HG03066 (cell line): Measurements from ENCODE around the gene DCDC2.
"Not testable (repeated sequence)": the region's sequence is repeated elsewhere in the genome, so short reads cannot be mapped to it uniquely, and the experiment has no call there.

Experiments used
- ATAC-seq: cut with Tn5 transposase; IDR thresholded peaks from one replicate; pipeline ENCODE4 v1.9.1; 2021; ENCODE audit warnings: low read depth; ENCODE audit not compliant: unreplicated experiment

Gene DCDC2

GRCh38 chr6:24157886-24158285 is 200.0 kb downstream of the DCDC2 start:
- no peak for ATAC-seq

- no peak for ATAC-seq
Measured at GRCh38 chr6:24154121-24154520, 203.7 kb downstream of the DCDC2 start.

- no peak for ATAC-seq
Measured at GRCh38 chr6:24152014-24152413, 205.8 kb downstream of the DCDC2 start.

GRCh38 chr6:24149836-24150235 is 208.0 kb downstream of the DCDC2 start:
- ATAC-seq: no peak

- no peak for ATAC-seq
Measured at GRCh38 chr6:24149296-24149695, 208.6 kb downstream of the DCDC2 start.

GRCh38 chr6:24148684-24149083 is 209.2 kb downstream of the DCDC2 start:
- no peak for ATAC-seq

- no peak for ATAC-seq
Measured at GRCh38 chr6:24148154-24148570, 209.7 kb downstream of the DCDC2 start.

- no peak for ATAC-seq
Measured at GRCh38 chr6:24147511-24148153, 210.2 kb downstream of the DCDC2 start.

- no peak for ATAC-seq
Measured at GRCh38 chr6:24146871-24147270, 211.0 kb downstream of the DCDC2 start.

GRCh38 chr6:24145690-24146131 is 212.1 kb downstream of the DCDC2 start:
- no peak for ATAC-seq

GRCh38 chr6:24142733-24143132 is 215.1 kb downstream of the DCDC2 start:
- not testable (repeated sequence) for ATAC-seq

- ATAC-seq: no peak
Measured at GRCh38 chr6:24140591-24140990, 217.3 kb downstream of the DCDC2 start.

- no peak for ATAC-seq
Measured at GRCh38 chr6:24139639-24140038, 218.2 kb downstream of the DCDC2 start.

- ATAC-seq: no peak
Measured at GRCh38 chr6:24139080-24139479, 218.8 kb downstream of the DCDC2 start.

GRCh38 chr6:24131751-24132150 is 226.1 kb downstream of the DCDC2 start:
- no peak for ATAC-seq

- ATAC-seq: no peak
Measured at GRCh38 chr6:24127316-24127715, 230.5 kb downstream of the DCDC2 start.

GRCh38 chr6:24126586-24127192 is 231.2 kb downstream of the DCDC2 start:
- no peak for ATAC-seq

GRCh38 chr6:24125980-24126379 is 231.9 kb downstream of the DCDC2 start, which contains the start of gene NRSN1:
TSS of gene NRSN1 (plus strand) at chr6:24126215. CDS start at chr6:24134328, 8,113 bp downstream.
- no peak for ATAC-seq

- ATAC-seq: no peak
Measured at GRCh38 chr6:24122139-24122538, 235.7 kb downstream of the DCDC2 start.
